HG03469 (cell line): ENCODE measurements around the gene CD82.

Experiments
- ATAC-seq: cut with Tn5 transposase; IDR thresholded peaks from one replicate; pipeline ENCODE4 v1.9.1; 2021; ENCODE audit warnings: mild to moderate bottlenecking, moderate library complexity, moderate number of reproducible peaks; ENCODE audit not compliant: unreplicated experiment

Gene CD82

GRCh38 chr11:44565211-44565952 lies at the start of gene CD82:
TSS of gene CD82 (plus strand) at chr11:44565663. CDS start at chr11:44594663, 29,000 bp downstream.
- ATAC-seq: peak; percentile 56

DNA sequence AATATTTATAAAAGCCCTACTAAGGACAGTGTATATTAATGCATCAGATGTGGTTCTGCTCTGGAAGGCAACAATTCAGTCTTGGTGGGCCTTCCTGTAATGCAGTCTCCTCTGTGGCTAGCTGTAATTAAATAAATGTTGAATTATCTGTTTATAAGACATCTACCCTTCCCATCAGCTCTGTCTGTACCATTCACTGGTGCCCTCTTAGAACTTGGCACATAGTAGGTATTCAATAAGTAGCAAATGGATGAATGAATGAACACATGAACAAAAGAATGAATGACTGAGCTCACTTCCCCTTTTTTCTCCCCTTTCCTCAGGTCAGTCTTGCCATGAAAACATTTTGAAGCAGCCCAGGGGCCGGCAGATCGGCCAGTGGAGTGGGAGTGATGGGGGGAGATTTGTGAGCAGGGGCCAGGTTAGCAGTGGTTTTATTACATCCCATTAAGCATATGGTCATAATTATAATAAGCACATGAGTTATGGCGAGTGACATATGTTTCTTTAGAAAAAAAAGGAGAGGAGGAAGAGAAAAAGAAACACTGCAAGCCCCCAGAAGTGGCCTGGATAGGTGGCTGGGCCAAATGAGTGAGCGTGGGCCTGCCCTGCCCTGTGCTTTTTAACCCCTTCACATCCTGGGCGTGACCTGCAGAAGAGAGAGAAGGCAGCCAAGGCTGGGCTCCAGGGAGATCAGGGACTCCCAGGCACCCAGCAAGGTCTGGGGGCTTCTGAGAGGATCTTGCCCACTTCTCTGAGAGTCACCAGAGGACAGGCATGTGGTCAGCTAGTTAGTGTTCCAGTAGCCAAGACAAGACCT lies 48.6 kb upstream of the CD82 start:
- ATAC-seq: no peak

DNA sequence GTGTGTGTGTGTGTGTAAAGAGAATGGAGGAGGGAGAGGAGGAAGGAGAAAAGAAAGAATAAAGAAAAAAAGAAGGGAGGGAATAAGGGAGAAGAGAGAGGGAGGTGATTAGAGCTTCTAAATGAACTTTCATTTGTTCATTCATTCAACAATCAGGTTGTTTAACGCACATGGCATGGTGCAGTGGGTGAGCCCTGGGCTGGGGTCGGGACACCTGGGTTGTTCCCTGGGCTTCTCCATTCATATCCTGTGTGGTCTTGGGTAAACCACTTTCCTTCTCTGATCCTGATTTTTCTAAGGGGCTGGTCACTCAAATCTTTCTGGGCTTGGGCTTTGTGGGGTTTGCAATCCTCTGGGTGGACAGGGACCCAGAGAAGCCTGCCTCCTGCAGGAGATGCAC lies 47.9 kb upstream of the CD82 start:
- no peak for ATAC-seq

DNA sequence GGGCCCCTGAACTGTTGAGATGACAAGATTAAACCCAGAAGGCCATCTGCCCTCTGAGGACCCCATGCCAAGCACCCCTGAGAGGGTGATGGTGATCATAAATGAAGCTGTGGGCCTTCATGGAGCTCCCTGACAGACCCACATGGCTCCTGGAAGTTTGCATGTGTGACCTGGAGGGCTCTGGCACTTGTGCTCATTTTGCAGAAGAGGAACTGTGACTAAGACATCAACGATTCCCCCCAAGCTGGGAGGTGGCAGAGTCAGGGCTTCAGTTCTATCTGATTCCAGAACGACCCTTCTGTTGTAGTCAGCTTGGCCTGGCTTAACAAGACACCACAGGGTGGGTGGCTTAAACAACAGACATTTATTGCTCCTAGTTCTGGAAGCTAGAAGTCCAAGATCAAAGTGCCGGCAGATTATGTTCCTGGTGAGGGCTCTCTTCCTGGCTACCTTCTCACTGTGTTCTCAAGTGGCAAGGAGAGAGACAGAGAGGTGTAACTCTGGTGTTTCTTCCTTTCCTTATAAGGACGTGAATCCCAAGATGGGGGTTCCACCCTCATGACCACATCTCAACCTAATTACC lies 46.4 kb upstream of the CD82 start:
- ATAC-seq: no peak

DNA sequence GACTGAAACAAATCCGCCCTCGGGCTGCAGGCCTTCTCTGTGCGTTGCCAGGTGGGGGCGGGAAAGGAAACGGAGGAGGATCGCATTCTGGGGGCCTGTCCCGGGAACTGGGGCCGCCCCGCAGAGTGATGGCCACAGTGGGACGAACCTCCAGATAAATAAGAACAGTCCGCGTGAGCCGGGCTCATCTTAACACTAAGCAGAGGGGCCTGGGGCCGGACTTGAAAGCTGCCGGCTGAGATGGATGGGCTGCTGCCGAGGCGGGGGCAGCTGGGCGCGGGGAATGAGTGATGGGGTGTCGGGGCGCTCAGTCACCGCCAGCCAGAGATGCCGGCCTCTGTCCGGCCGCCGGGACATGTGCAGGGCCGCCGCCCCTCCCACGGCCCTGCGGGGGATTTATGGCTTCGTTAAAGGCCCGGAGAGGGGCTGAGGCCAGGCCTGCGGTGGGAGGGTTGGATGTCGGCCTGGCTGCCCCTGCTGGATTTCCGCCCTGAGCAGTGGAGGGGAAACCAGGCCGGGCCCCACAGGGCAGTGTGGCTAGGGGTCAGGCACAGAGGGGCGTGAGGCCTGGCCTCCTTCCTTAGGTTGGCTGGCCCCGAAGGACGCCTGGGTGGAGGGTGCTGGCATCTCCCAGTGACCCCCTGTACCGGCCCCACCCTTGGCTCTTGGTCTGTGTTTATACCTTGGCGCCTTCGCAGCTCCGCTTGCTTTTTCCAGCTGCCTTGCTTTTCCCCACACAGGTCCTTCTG lies 45.3 kb upstream of the CD82 start:
- ATAC-seq: no peak

DNA sequence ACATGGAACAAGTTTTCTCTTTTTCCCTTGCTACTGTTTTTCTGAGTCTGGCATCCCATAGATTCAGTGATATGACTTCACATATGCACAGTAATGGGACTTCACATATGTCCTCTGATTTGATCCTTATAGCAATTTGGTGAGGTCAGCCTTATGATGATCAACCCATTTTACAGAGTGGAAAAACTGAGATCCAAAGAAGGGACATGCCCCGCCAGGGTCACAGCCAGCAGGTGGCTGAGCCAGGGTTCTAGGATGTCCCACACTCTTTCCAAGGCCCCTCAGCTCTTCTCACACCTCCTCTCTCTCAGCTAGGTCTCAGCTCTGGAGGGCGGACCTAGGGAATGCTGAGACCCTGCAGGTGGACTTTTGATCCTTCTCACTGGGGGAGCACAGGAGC lies 44.3 kb upstream of the CD82 start:
- no peak for ATAC-seq

- ATAC-seq: no peak
Observed at GRCh38 chr11:44522294-44522693, 43.2 kb upstream of the CD82 start.

DNA sequence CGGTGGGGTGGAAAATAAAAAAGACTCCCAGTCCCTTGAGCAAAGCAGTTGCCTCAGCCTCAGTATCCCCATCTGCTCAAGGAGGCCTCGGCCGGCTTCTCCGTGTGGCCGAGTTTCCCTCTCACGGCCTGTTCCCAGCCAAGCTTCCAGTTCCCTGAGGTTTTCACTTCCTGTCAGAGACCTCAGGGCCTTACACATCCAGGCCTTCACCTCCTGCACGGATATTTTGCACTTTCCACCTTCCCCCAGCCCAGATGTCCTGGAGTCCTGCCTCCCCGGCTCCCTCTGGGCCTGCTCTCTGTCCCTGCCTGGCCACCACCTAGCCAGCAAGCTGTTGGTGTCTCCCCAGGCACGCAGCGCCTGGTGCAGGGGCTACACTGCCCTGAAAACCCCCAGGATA lies 41.1 kb upstream of the CD82 start:
- ATAC-seq: no peak

DNA sequence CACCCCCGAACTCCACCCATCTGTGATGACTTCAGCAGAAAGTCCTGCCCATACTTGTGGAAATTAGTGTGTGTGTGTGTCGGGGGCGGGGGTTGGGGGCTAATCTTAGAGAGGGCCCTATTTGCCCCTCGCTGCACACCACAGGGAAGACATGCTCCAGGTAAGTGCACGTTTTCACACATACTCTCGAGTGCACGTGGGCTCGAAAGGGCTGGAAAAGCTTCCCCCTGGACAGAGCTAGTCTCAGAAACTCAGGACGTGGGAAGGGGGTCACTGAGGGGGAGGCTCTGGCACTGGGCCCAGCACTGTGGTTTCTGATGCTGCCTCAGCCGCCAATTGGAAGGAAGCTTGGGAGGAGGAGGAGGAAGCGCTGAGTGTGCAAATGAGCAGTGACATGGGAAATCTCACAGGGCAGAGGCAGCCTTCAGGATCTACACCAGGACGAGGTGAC lies 40.7 kb upstream of the CD82 start:
- ATAC-seq: no peak

DNA sequence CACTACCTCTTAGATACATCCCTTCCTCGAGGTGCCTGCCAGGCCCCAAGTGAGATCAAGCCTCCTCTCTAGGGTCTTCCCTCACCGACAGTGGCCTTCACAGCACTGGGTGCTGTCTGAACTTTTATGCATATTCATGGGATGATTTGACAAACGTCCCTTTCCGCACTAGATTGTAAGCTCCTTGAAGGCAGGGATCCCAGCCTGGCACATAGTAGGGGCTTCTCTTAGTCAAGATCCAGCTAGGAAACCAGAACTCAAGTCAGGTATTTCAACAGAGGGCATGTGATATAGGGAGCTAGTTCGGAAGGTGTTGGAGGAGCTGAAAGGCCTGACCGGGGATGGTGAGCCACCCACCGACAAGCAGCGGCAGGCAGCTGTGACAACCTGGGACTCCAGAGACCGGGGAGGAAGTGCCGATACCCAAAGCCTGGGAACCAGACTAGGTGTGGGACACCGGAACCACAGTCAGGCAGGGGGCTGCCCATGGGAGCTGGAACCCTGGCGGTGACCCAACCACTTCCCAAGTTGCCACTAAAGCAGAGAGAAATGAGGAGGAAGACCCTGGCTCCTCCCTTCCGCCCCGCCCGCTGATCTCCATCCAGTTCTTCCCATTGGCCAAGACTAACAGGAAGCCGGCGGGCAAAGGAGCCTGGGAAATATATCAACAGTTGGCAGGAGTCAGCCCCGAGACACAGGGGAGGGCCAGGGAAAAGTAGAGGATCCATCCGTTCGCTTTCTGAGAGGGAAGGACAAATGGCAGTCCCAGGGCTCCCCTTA lies 39.8 kb upstream of the CD82 start:
- no peak for ATAC-seq

DNA sequence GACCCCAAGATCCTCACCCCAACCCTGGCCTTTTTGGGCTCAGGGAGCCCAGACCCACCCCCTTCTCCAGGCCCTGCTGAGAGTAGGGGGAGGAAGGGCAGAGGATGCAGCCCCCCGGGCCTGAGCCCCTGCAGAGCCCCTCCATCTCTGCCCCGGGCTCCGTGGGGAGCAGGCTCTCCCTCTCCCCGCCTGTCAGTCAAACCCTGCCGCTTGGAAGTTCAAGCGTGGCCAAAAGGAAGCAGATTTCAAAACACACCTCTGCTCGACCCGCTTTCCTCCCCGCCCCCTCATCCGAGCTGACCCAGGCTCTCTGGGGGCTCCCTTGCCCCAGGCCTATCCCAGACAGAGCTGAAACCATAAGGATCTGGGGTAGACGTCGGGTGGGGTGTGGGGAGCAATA lies 39.0 kb upstream of the CD82 start:
- no peak for ATAC-seq

DNA sequence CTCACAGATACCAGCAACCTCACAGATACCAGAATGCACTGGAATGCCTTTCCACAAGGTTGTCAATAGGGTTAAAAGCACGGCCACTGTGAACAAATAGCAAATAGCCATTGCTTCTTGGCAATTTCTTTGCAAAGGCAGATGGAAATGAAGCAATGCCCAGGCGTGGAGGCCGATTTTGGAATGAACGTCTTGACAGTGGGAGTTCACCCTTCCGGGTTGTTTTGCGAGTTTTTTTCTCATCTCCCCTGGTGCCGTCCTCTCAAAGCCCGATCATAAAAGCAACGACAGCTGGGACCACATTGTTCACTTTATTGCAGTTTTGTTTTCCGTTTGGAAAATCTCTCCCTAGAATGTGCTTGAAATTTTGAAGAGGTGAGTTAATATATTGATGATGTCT lies 38.0 kb upstream of the CD82 start:
- ATAC-seq: no peak

GRCh38 chr11:44528103-44528502 lies 37.4 kb upstream of the CD82 start:
- ATAC-seq: no peak

GRCh38 chr11:44528581-44528980 lies 36.9 kb upstream of the CD82 start:
- ATAC-seq: no peak

GRCh38 chr11:44529895-44530412 lies 35.5 kb upstream of the CD82 start:
- ATAC-seq: no peak

GRCh38 chr11:44530413-44531115 lies 34.9 kb upstream of the CD82 start:
- no peak for ATAC-seq

DNA sequence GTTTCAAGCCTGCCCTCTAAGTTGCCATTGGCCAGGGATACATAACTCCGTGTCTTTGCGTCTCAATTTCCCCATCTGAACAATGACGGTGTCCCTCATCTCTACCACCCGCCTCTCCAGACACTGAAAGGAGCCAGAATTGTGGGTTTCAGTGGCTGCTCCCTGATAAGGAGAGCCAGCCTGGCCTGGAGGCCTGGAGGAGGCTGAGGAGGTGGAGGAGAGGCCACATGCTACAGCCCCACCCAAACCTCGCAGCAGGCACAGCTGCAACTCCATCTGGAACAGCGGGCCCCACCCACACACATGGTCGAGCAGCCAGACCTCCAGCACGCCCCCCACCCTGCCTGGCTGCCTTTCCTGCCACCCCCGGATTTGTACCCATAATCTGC lies 34.4 kb upstream of the CD82 start:
- ATAC-seq: no peak

- no peak for ATAC-seq
Observed at GRCh38 chr11:44531636-44532035, 33.8 kb upstream of the CD82 start.

- ATAC-seq: no peak
Observed at GRCh38 chr11:44532809-44533208, 32.7 kb upstream of the CD82 start.
